GM18507 (cell line): ENCODE data around the gene HOXB9.
A peak's percentile ranks its signal among the peaks of the same experiment; 100 is the strongest.

ENCODE experiments used
- DNase-seq: peaks from one replicate; pipeline ENCODE4 v3.0.0; 2011; ENCODE audit warnings: low read depth; ENCODE audit not compliant: insufficient read length; ENCODE audit errors: extremely low spot score
- FAIRE-seq: peaks from 2 replicates; lab custom pipeline; 2011; peaks lifted over from hg19 to GRCh38; lab: Jason Lieb, UNC

The HOXB9 gene

DNA sequence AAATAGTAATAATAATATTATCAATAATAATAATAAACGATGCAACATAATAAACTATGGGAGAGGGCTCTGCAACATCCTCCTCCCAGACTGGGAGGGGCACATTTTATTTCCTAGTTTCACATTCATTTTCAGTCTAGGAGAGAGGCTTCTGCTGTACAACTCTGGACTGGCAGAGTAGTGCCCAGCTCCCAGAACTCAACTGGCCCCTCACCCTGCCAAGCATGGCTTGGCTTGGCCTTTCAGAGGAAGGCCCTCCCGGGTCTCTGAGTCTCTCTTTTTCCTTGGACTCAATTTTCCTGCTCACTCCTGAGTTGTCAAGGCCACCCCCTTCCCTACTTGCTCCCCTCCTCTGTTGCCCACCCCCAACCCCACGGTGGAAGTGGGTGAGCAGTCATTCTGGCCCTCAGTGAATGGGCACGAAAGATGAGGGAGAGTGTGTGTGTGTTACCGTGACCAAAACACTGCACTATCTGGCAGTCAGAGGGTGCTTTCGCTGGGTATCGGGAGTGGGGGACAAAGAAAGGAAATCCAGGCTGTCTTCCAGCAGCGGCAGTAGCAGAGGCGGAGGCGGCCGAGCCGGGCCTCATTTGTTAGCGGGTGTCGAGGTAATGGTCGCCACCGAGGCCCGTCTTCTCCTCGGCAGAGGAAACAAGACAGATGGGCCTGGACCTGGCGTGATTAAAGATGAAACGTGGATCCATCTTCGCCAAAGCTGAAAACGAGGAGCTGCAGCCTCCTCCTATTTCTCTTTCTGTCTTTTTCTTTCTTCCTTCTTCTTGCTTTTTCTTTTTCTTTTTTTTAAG is 50.3 kb downstream of the HOXB9 start:
- no peak for DNase-seq
- FAIRE-seq, result peak; percentile 60

DNA sequence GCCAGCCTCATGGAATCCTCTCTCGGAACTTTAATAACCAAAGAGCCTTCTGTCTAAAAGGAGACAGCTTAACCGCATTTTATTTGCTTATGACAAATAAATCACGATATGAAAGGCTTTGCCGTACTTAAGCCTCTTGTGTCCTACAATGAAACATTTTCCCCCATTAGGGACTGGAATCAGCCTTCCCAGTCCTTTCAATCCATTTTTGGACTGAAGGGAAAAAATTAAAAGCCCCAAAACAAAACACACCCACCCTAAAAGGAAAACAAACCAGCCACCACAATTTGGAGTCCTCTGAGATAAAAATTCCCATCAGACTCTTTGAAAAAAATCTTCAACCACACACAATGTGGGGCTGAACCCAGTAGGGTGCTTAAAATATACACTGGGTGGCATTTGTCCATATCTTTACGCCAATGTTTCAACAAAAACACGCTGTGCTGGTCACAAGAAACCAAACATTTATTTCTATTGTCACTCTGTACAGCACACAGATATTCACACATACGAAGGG is 51.0 kb downstream of the HOXB9 start:
- FAIRE-seq, result no peak
- no peak for DNase-seq

DNA sequence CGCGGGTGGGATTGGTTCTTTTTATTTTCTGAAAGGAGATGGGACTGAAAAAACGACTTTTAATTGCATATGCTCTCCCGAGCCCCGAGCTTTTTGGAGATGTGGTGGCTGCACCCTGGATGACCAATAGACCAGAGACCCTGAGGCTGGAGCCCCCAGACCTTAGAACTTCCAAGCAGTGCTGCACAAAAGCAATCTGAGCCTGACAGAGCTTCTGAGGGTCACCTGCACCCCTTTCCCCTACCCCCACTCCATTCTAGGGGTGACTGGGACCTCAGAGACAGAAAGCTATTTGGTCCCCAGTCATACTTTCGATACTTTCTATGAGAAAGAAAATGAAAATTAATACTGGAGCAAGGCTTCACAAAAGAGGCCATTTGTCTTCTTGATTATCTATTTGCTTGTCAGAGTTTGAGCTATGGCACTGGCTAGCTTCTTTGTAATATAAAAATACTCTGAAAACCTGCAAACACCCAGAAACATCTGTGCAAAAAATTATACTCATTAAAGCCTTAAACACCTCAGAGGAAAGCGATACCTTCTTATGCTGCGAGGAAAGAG is 51.6 kb downstream of the HOXB9 start:
- FAIRE-seq (no peak), DNase-seq (no peak)

DNA sequence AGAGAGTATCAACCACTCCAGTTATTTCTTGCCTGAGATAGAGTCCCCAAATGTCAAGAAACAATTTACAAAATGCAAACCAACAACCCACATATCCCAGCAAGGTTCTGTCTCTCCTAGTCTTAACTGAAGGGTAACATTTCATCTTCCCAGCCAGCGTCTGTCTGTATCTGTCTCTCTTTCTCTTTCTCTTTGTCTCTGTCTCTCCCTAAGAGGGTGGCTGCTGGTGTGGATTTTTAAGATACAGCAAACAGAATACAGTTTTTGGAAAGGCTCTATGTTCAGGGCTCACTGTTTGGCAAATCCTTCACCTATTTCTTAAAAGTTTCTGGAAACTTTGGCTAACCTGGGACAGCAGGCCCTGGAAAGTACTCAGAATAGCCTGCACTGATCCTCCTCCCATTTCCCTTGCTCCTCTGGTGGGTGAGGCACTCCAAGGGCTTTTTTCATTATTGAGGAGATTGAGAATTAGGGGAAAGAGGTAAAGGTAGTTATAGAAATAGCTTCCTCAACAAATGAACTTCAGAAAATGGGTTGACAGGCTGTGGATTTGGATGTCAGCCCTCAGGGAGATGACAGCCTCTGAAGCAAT is 54.2 kb downstream of the HOXB9 start:
- FAIRE-seq (no peak), DNase-seq (no peak)
